Osteoblast (primary cell): ENCODE results near the gene SGMS2. TPM values are rescaled to one million over a fixed set of nuclear protein-coding genes. Genes with fewer than 3 reads are reported as not detected.

ENCODE experiments used
- DNase-seq: peaks from one replicate; pipeline ENCODE4 v3.0.0; 2011; ENCODE audit warnings: low spot score, mixed read lengths; ENCODE audit not compliant: insufficient read length; ENCODE audit errors: missing footprints
- H2AFZ ChIP-seq: 2 replicates; pipeline ENCODE4 v1.6.0; 2011; ENCODE audit warnings: mild to moderate bottlenecking, low read length
- H3K27ac ChIP-seq: 2 replicates; pipeline ENCODE4 v1.5.1; 2011; ENCODE audit warnings: mild to moderate bottlenecking, low read depth, low read length, moderate library complexity
- H3K27me3 ChIP-seq: 2 replicates; pipeline ENCODE4 v1.6.0; 2012; ENCODE audit warnings: mild to moderate bottlenecking, control low read depth, inconsistent platforms, low read length, moderate library complexity; ENCODE audit not compliant: insufficient read depth
- H3K36me3 ChIP-seq: 2 replicates; pipeline ENCODE4 v1.5.1; 2011; ENCODE audit warnings: mild to moderate bottlenecking, low read length, control low read depth, moderate library complexity; ENCODE audit not compliant: insufficient read depth
- H3K4me1 ChIP-seq: 2 replicates; pipeline ENCODE4 v1.5.1; 2011; ENCODE audit warnings: mild to moderate bottlenecking, low read length, control low read depth, moderate library complexity; ENCODE audit not compliant: insufficient read depth
- H3K4me2 ChIP-seq: 2 replicates; pipeline ENCODE4 v1.6.0; 2011; ENCODE audit warnings: mild to moderate bottlenecking, low read length; ENCODE audit not compliant: insufficient read depth
- H3K4me3 ChIP-seq: fragments of 200-600 bp; sonication (generic); 3 replicates; pipeline ENCODE4 v1.5.1; 2012; ENCODE audit warnings: mild to moderate bottlenecking, low read length, inconsistent platforms; ENCODE audit not compliant: insufficient read depth
- H3K79me2 ChIP-seq: 2 replicates; pipeline ENCODE4 v1.6.0; 2012; ENCODE audit warnings: mild to moderate bottlenecking, low read length, control low read depth, inconsistent platforms; ENCODE audit not compliant: insufficient read depth
- H3K9me3 ChIP-seq: 2 replicates; pipeline ENCODE4 v1.5.1; 2011; ENCODE audit warnings: low read depth, low read length, control low read depth
- H4K20me1 ChIP-seq: 2 replicates; pipeline ENCODE4 v1.6.0; 2012; ENCODE audit warnings: mild to moderate bottlenecking, low read length, control low read depth; ENCODE audit not compliant: insufficient read depth
- CTCF ChIP-seq: IDR thresholded peaks from 2 replicates; pipeline ENCODE4 v1.5.1; 2011; ENCODE audit warnings: mild to moderate bottlenecking, low read depth, low read length, moderate library complexity; ENCODE audit errors: extremely low read depth
- total RNA-seq: library from RNA; depleted of rRNA; stranded (reverse); fragments of >200 nt; gene quantifications from 2 replicates; pipeline ENCODE4 v1.2.3, GENCODE V29; 2012

The SGMS2 gene
- 148 and 149 TPM in 2 replicates for total RNA-seq

- Histone ChIP-seq H3K79me2 (peaks cover 35% of the 10 kb centered on the region), H3K36me3 (no peaks in the 10 kb centered on the region), H3K9me3 (no peaks in the 10 kb centered on the region), H4K20me1 (no peaks in the 10 kb centered on the region), H3K4me3 (peak within 1 kb of the TSS; percentile 85), H3K4me2 (peak within 1 kb of the TSS; percentile 90), H3K27ac (peak within 1 kb of the TSS; percentile 88), H3K27me3 (no peaks in the 10 kb centered on the region), H3K4me1 (peaks cover 14% of the 10 kb centered on the region), H2AFZ (peak within 1 kb of the TSS; percentile 85)
- TF ChIP-seq CTCF, result no peak
- DNase-seq, result peak; percentile 98
Measured at GRCh38 chr4:107824350-107825071, at the start of gene SGMS2. SGMS2 (plus strand) TSS chr4:107824932; CDS start chr4:107895554, 70,622 bp downstream.

GRCh38 chr4:107777890-107778289 is 46.8 kb upstream of the SGMS2 start:
- H3K36me3 ChIP-seq, result no peaks in the 10 kb centered on the region
- no peak overlapping the region for H2AFZ ChIP-seq

GRCh38 chr4:107778784-107779530 is 45.8 kb upstream of the SGMS2 start:
- Histone ChIP-seq H2AFZ (no peak overlapping the region), H3K4me3 (no peak overlapping the region), H3K9me3 (no peaks in the 10 kb centered on the region), H3K27me3 (peaks cover 2% of the 10 kb centered on the region), H3K4me1 (no peaks in the 10 kb centered on the region), H3K27ac (no peak overlapping the region), H3K36me3 (no peaks in the 10 kb centered on the region), H3K4me2 (no peak overlapping the region), H4K20me1 (no peaks in the 10 kb centered on the region), H3K79me2 (no peaks in the 10 kb centered on the region)
- no peak for TF ChIP-seq CTCF
- no peak for DNase-seq

More at GRCh38 chr4:107777890-107778289, 46.8 kb upstream of the SGMS2 start:
- Histone ChIP-seq H3K4me1 (no peaks in the 10 kb centered on the region), H4K20me1 (no peaks in the 10 kb centered on the region), H3K9me3 (no peaks in the 10 kb centered on the region), H3K79me2 (no peaks in the 10 kb centered on the region), H3K4me2 (no peak overlapping the region), H3K4me3 (no peak overlapping the region), H3K27me3 (peaks cover 2% of the 10 kb centered on the region), H3K27ac (no peak overlapping the region)
- TF ChIP-seq CTCF, result no peak
- DNase-seq, result no peak

GRCh38 chr4:107780665-107781064 is 44.1 kb upstream of the SGMS2 start:
- Histone ChIP-seq H3K27ac (no peak overlapping the region), H2AFZ (no peak overlapping the region), H3K4me3 (no peak overlapping the region), H3K79me2 (no peaks in the 10 kb centered on the region), H3K36me3 (no peaks in the 10 kb centered on the region), H3K9me3 (no peaks in the 10 kb centered on the region), H4K20me1 (no peaks in the 10 kb centered on the region), H3K4me1 (no peaks in the 10 kb centered on the region), H3K4me2 (no peak overlapping the region), H3K27me3 (peaks cover 2% of the 10 kb centered on the region)
- TF ChIP-seq CTCF, result no peak
- no peak for DNase-seq
